HFF-Myc (cell line): Measurements from ENCODE around the gene IGFBP4.

ENCODE experiments used
- DNase-seq: peaks from one replicate; pipeline ENCODE4 v3.0.0-alpha.2; 2011; ENCODE audit warnings: low read depth; ENCODE audit errors: extremely low read depth
- H3K4me3 ChIP-seq: replicated peaks from 2 replicates; pipeline ENCODE4 v1.5.1; 2011; ENCODE audit warnings: low read depth, mild to moderate bottlenecking, control low read depth, low read length
- TF ChIP-seq, protein P1 (sequence below): IDR thresholded peaks from 2 replicates; pipeline ENCODE4 v1.5.1; 2012; ENCODE audit warnings: mild to moderate bottlenecking, low read depth, low read length, control low read depth; ENCODE audit errors: missing control alignments

The IGFBP4 gene

GRCh38 chr17:40466298-40466971 lies 23.2 kb downstream of the IGFBP4 start:
- H3K4me3 ChIP-seq, result no peak overlapping the region
- no peak for DNase-seq
- TF ChIP-seq, protein P1, sequence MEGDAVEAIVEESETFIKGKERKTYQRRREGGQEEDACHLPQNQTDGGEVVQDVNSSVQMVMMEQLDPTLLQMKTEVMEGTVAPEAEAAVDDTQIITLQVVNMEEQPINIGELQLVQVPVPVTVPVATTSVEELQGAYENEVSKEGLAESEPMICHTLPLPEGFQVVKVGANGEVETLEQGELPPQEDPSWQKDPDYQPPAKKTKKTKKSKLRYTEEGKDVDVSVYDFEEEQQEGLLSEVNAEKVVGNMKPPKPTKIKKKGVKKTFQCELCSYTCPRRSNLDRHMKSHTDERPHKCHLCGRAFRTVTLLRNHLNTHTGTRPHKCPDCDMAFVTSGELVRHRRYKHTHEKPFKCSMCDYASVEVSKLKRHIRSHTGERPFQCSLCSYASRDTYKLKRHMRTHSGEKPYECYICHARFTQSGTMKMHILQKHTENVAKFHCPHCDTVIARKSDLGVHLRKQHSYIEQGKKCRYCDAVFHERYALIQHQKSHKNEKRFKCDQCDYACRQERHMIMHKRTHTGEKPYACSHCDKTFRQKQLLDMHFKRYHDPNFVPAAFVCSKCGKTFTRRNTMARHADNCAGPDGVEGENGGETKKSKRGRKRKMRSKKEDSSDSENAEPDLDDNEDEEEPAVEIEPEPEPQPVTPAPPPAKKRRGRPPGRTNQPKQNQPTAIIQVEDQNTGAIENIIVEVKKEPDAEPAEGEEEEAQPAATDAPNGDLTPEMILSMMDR, result no peak

GRCh38 chr17:40467281-40467867 lies 24.1 kb downstream of the IGFBP4 start:
- H3K4me3 ChIP-seq, result no peak overlapping the region
- DNase-seq, result no peak
- TF ChIP-seq, protein P1, result no peak

- DNase-seq, result no peak
- TF ChIP-seq, protein P1, result no peak
- no peak overlapping the region for H3K4me3 ChIP-seq
These were observed 25.3 kb downstream of the IGFBP4 start for GRCh38 chr17:40468560-40468959.

DNA sequence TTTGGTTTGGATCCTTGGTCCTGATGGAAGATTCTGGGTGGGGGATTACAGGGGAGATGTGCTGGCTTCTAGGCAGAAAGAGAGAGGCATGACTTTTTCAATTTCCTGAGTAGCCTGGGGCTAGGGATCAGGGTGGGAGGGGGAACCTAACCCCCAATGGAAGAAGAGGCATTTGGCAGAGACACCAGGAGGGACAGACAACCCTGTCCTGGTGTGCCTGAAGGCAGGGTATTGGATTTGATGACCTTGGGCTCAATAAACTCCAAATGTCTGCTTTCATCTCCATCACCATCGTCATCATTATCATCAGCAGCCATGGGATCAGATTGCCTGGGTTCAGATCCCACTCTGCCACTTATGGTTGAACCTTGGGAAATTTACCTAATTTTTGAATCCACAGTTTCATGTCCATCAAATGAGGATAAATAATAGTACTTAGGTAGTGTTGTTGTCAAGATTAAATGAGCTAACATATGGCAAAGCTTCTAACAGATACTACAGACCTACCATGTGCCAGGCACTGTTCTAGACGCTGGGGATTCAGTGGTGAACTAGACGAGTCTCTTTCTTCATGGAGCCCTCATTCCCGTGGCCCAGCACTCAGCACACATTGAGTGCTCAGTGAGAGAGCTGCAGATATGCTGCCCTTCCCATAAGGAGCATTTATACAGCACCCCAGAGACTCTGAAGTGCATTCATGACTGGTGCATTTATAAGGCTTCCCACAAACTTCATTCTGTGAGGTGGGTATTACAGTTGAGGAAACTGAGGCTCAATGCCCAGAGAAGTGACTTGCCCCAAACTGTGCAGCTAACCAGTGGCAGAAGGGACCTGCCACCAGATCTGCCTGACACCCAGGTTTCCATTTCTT lies 26.8 kb downstream of the IGFBP4 start:
- no peak for DNase-seq
- TF ChIP-seq, protein P1, result no peak
- no peak overlapping the region for H3K4me3 ChIP-seq

GRCh38 chr17:40470932-40471828 lies 27.9 kb downstream of the IGFBP4 start:
- TF ChIP-seq, protein P1, result no peak
- DNase-seq, result no peak
- no peak overlapping the region for H3K4me3 ChIP-seq

- DNase-seq, result no peak
- TF ChIP-seq, protein P1, result no peak
- H3K4me3 ChIP-seq, result no peak overlapping the region
These were observed 28.8 kb downstream of the IGFBP4 start for GRCh38 chr17:40471846-40472732.
